HepG2 (cell line): Measurements from ENCODE around the gene STK11. TPM values are rescaled to one million over a fixed set of nuclear protein-coding genes. Genes with fewer than 3 reads are reported as not detected.

Experiments
- AGO1 ChIP-seq: fragments of 200-400 bp; formaldehyde crosslinking; IDR thresholded peaks from 2 replicates; pipeline ENCODE4 v1.6.1; 2017; ENCODE audit warnings: mild to moderate bottlenecking, low read depth, low read length, moderate library complexity; ENCODE audit not compliant: poor library complexity, severe bottlenecking
- AGO2 ChIP-seq: fragments of 200-400 bp; formaldehyde crosslinking; optimal IDR thresholded peaks from 2 replicates; pipeline ENCODE3; 2017; ENCODE audit warnings: mild to moderate bottlenecking, low read depth, low read length, moderate library complexity
- FOXJ3 ChIP-seq: sonication (generic); formaldehyde crosslinking; IDR thresholded peaks from 2 replicates; pipeline ENCODE4 v1.4.0; 2020; ENCODE audit warnings: missing genetic modification reagents, mild to moderate bottlenecking, borderline replicate concordance
- FOXP4 ChIP-seq: sonication (generic); formaldehyde crosslinking; IDR thresholded peaks from 2 replicates; pipeline ENCODE4 v1.4.0; 2020; ENCODE audit warnings: missing genetic modification reagents
- GLI4 ChIP-seq: sonication (generic); formaldehyde crosslinking; IDR thresholded peaks from 2 replicates; pipeline ENCODE4 v1.5.1; 2020; ENCODE audit warnings: missing genetic modification reagents, mild to moderate bottlenecking, moderate library complexity, borderline replicate concordance
- HNRNPL ChIP-seq: fragments of 200-400 bp; formaldehyde crosslinking; IDR thresholded peaks from 2 replicates; pipeline ENCODE4 v1.6.1; 2017; ENCODE audit warnings: mild to moderate bottlenecking, low read depth, low read length
- POLR2AphosphoS2 ChIP-seq: IDR thresholded peaks from 2 replicates; pipeline ENCODE4 v1.6.1; 2011; ENCODE audit warnings: low read depth, low read length, improper control_type of control experiment
- POLR2AphosphoS5 ChIP-seq: IDR thresholded peaks from 2 replicates; pipeline ENCODE4 v1.6.1; 2012; ENCODE audit warnings: low read depth, low read length
- PRDM15 ChIP-seq: sonication (generic); formaldehyde crosslinking; IDR thresholded peaks from 2 replicates; pipeline ENCODE4 v1.4.0; 2020; ENCODE audit warnings: missing genetic modification reagents
- ZBTB33 ChIP-seq: sonication (generic); formaldehyde crosslinking; IDR thresholded peaks from 2 replicates; pipeline ENCODE4 v1.4.0; 2020; ENCODE audit warnings: missing genetic modification reagents
- ZBTB38 ChIP-seq: sonication (generic); formaldehyde crosslinking; IDR thresholded peaks from 2 replicates; pipeline ENCODE4 v1.5.1; 2020; ENCODE audit warnings: mild to moderate bottlenecking, missing genetic modification reagents
- ZBTB7B ChIP-seq: sonication (generic); formaldehyde crosslinking; IDR thresholded peaks from 2 replicates; pipeline ENCODE4 v1.4.0; 2020; ENCODE audit warnings: missing genetic modification reagents
- ZFAT ChIP-seq: sonication (generic); formaldehyde crosslinking; conservative IDR thresholded peaks from 2 replicates; pipeline ENCODE4 v1.8.1; 2023; ENCODE audit warnings: missing genetic modification reagents, inconsistent platforms
- ZNF652 ChIP-seq: IDR thresholded peaks from 2 replicates; pipeline ENCODE4 v1.6.1; 2016; ENCODE audit warnings: low read depth, borderline replicate concordance
- ZNF883 ChIP-seq: sonication (generic); formaldehyde crosslinking; IDR thresholded peaks from 2 replicates; pipeline ENCODE4 v1.5.1; 2020; ENCODE audit warnings: mild to moderate bottlenecking, missing genetic modification reagents; ENCODE audit errors: not compliant biosample characterization
- polyA plus RNA-seq, 8 experiments: library from polyadenylated mRNA; depleted of rRNA in 3 of 8; stranded (reverse) in 7 of 8; unstranded in 1 of 8; fragments of >200 nt; fragmentation: Illumina TruSeq in 4 of 8; extraction: Trizol in 4 of 8; gene quantifications; 2 replicates each; pipeline versions ENCODE4 v1.2.1 to v1.2.3, GENCODE V29; 2011 to 2016; ENCODE audit warnings: low read depth in 4 of 8, missing spikeins in 1 of 8, mixed read lengths in 1 of 8; ENCODE audit not compliant: insufficient read depth in 1 of 8
- total RNA-seq, 5 experiments: library from RNA; depleted of rRNA; stranded (reverse); fragments of >200 nt; fragmentation: Illumina TruSeq; extraction: Trizol; gene quantifications; 2 replicates each; pipeline ENCODE4 v1.2.3, GENCODE V29; 2016; ENCODE audit warnings: low read depth in 1 of 5
- TF ChIP-seq, protein P1 (sequence below): sonication (generic); formaldehyde crosslinking; IDR thresholded peaks from 2 replicates; pipeline ENCODE4 v1.5.1; 2020; ENCODE audit warnings: mild to moderate bottlenecking, missing genetic modification reagents, moderate library complexity

Gene STK11
- total and polyA plus RNA-seq, 2 of the 13 experiments (the other 11 are each of a cell fraction or from before 2014, with no cell fraction given): 27.5 to 43.6 TPM

DNA sequence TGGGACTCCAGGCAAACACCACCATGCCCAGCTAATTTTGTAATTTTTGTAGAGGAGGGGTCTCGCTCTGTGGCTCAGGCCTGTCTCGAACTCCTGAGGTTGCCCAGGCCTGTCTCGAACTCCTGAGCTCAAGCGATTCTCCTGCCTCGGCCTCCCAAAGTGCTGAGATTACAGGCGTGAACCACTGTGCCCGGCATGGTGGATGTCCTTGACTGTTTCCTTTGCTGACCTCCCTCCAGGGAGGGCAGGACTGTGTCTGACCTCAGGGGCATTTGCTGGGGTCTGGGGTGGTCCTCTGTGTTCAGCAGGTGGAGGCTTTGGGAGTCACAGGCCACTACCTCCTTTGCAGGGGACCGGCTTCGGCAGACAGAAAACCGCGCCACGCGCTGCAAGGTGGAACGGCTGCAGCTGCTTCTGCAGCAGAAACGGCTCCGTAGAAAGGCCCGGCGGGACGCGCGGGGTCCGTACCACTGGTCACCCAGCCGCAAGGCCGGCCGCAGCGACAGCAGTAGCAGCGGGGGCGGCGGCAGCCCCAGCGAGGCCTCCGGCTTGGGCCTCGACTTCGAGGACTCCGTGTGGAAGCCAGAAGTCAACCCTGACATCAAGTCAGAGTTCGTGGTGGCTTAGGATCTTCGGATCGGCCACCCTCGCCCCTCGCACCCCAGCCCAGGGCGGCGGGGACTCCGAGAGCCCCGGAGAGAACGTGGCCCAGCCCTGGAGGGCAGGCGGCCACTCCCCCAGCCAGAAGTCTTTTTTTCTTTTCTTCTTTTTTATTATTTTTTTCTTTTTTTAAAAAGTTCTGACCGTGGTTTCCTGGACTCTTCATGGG lies 51.3 kb downstream of the STK11 start (continued):
- TF ChIP-seq, protein P1, sequence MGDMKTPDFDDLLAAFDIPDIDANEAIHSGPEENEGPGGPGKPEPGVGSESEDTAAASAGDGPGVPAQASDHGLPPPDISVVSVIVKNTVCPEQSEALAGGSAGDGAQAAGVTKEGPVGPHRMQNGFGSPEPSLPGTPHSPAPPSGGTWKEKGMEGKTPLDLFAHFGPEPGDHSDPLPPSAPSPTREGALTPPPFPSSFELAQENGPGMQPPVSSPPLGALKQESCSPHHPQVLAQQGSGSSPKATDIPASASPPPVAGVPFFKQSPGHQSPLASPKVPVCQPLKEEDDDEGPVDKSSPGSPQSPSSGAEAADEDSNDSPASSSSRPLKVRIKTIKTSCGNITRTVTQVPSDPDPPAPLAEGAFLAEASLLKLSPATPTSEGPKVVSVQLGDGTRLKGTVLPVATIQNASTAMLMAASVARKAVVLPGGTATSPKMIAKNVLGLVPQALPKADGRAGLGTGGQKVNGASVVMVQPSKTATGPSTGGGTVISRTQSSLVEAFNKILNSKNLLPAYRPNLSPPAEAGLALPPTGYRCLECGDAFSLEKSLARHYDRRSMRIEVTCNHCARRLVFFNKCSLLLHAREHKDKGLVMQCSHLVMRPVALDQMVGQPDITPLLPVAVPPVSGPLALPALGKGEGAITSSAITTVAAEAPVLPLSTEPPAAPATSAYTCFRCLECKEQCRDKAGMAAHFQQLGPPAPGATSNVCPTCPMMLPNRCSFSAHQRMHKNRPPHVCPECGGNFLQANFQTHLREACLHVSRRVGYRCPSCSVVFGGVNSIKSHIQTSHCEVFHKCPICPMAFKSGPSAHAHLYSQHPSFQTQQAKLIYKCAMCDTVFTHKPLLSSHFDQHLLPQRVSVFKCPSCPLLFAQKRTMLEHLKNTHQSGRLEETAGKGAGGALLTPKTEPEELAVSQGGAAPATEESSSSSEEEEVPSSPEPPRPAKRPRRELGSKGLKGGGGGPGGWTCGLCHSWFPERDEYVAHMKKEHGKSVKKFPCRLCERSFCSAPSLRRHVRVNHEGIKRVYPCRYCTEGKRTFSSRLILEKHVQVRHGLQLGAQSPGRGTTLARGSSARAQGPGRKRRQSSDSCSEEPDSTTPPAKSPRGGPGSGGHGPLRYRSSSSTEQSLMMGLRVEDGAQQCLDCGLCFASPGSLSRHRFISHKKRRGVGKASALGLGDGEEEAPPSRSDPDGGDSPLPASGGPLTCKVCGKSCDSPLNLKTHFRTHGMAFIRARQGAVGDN (CRISPR knock-in tag): peak; percentile 35; the same call in 1 of the 2 replicates
- peak; percentile 70 for TF ChIP-seq ZBTB33
- no peak for TF ChIP-seq GLI4
- peak; percentile 29; the same call in 1 of the 2 replicates for TF ChIP-seq ZBTB7B (CRISPR knock-in tag)
- TF ChIP-seq FOXJ3 (CRISPR knock-in tag): no peak
- no peak for TF ChIP-seq PRDM15 (CRISPR knock-in tag)
- TF ChIP-seq HNRNPL: 0 out of 2 replicates have a peak, but pooled peaks have one; percentile 18
- peak; percentile 26; the same call in 1 of the 2 replicates for TF ChIP-seq POLR2AphosphoS5
- TF ChIP-seq FOXP4: no peak
- no peak for TF ChIP-seq ZNF883 (CRISPR knock-in tag)
- peak; percentile 83; the same call in 1 of the 2 replicates for TF ChIP-seq POLR2AphosphoS2
- TF ChIP-seq AGO1: peak; percentile 17
- TF ChIP-seq ZFAT (CRISPR knock-in tag): no peak
- no peak for TF ChIP-seq ZNF652 (CRISPR knock-in tag)
- peak; percentile 89 for TF ChIP-seq ZBTB38
- peak; percentile 99 for TF ChIP-seq AGO2
